GM13977 (cell line): ENCODE data around the gene SNTG2.

Experiments
- DNase-seq: peaks from one replicate; pipeline ENCODE4 v3.0.0; 2012; ENCODE audit warnings: low spot score
- in situ Hi-C: fragments of 300-500 bp; cut with MboI; formaldehyde crosslinking; loops from one replicate; pipeline ENCODE4 v1.12.0; 2022; ENCODE audit warnings: low sequenced_read_pairs, low pct_unique_long_range_greater_than_20kb, mixed read lengths, inconsistent platforms; ENCODE audit not compliant: unreplicated experiment
- TF ChIP-seq, protein P1 (sequence below): IDR thresholded peaks from 2 replicates; pipeline ENCODE4 v1.5.1; 2012; ENCODE audit warnings: mild to moderate bottlenecking, control low read depth; ENCODE audit not compliant: insufficient read depth; ENCODE audit errors: extremely low read depth, missing control alignments

The SNTG2 gene

DNA sequence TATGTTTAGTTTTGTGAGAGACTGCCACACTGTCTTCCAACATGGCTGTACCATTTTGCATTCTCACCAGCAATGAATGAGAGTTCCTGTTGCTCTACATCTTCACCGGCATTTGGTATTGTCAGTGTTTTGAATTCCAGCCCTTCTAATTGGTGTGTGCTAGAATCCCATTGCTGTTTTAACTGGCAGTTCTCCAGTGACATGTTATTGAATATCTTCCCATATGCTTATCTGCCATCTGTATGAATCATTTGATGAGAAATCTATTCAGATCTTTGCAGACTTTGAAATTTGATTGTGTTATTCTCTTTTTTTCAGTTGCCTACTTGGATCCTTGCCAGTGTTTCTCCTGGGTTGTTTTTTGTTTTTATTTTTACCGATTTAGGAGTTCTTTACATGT, 99.0 kb downstream of the SNTG2 start:
- TF ChIP-seq, protein P1, sequence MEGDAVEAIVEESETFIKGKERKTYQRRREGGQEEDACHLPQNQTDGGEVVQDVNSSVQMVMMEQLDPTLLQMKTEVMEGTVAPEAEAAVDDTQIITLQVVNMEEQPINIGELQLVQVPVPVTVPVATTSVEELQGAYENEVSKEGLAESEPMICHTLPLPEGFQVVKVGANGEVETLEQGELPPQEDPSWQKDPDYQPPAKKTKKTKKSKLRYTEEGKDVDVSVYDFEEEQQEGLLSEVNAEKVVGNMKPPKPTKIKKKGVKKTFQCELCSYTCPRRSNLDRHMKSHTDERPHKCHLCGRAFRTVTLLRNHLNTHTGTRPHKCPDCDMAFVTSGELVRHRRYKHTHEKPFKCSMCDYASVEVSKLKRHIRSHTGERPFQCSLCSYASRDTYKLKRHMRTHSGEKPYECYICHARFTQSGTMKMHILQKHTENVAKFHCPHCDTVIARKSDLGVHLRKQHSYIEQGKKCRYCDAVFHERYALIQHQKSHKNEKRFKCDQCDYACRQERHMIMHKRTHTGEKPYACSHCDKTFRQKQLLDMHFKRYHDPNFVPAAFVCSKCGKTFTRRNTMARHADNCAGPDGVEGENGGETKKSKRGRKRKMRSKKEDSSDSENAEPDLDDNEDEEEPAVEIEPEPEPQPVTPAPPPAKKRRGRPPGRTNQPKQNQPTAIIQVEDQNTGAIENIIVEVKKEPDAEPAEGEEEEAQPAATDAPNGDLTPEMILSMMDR, result no peak
- in situ Hi-C loops, result no loop called here
- no peak for DNase-seq

GRCh38 chr2:1051075-1051474, 100.4 kb downstream of the SNTG2 start:
- no peak for DNase-seq
- in situ Hi-C loops, result no loop called here
- TF ChIP-seq, protein P1, result no peak

GRCh38 chr2:1052771-1053191, 102.1 kb downstream of the SNTG2 start:
- TF ChIP-seq, protein P1, result no peak
- no peak for DNase-seq
- in situ Hi-C loops, result no loop called here

DNA sequence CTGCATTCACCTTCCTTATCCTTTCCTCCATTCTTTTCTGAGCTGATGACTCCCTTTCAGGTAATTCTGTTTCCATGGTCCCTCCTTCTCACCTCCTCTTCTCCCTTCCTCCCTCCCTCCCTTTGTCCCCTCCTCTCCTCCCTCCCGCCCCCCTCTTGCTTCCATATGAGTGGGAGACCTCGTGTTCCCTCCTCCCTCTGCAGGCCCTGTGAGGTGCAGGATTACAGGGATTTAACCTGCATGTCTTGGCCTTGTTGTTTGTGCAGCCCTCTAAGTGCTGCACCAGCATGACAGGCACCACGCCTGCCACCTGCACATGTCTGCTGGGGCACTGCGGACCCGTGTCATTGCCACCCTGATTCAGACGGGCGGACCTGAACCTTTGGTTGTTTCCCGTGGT, 103.1 kb downstream of the SNTG2 start:
- in situ Hi-C loops, result no loop called here
- DNase-seq, result no peak
- TF ChIP-seq, protein P1, result no peak

GRCh38 chr2:1054399-1054798, 103.8 kb downstream of the SNTG2 start:
- in situ Hi-C loops, result no loop called here
- TF ChIP-seq, protein P1, result no peak
- DNase-seq, result no peak

- no peak for DNase-seq
- in situ Hi-C loops, result no loop called here
- TF ChIP-seq, protein P1, result no peak
Observed at GRCh38 chr2:1055014-1055595, 104.5 kb downstream of the SNTG2 start.
